GM18502 (cell line): Measurements from ENCODE around the gene LMTK3.

Experiments used
- ATAC-seq: cut with Tn5 transposase; IDR thresholded peaks from one replicate; pipeline ENCODE4 v1.9.1; 2021; ENCODE audit warnings: mild to moderate bottlenecking; ENCODE audit not compliant: unreplicated experiment, poor library complexity

Gene LMTK3

GRCh38 chr19:48508729-48509411, 2.8 kb downstream of the LMTK3 start:
- no peak for ATAC-seq

GRCh38 chr19:48507911-48508439, 3.7 kb downstream of the LMTK3 start:
- ATAC-seq: no peak

GRCh38 chr19:48506138-48506733, 5.4 kb downstream of the LMTK3 start:
- ATAC-seq: no peak

GRCh38 chr19:48502350-48503018, 9.2 kb downstream of the LMTK3 start:
- no peak for ATAC-seq

DNA sequence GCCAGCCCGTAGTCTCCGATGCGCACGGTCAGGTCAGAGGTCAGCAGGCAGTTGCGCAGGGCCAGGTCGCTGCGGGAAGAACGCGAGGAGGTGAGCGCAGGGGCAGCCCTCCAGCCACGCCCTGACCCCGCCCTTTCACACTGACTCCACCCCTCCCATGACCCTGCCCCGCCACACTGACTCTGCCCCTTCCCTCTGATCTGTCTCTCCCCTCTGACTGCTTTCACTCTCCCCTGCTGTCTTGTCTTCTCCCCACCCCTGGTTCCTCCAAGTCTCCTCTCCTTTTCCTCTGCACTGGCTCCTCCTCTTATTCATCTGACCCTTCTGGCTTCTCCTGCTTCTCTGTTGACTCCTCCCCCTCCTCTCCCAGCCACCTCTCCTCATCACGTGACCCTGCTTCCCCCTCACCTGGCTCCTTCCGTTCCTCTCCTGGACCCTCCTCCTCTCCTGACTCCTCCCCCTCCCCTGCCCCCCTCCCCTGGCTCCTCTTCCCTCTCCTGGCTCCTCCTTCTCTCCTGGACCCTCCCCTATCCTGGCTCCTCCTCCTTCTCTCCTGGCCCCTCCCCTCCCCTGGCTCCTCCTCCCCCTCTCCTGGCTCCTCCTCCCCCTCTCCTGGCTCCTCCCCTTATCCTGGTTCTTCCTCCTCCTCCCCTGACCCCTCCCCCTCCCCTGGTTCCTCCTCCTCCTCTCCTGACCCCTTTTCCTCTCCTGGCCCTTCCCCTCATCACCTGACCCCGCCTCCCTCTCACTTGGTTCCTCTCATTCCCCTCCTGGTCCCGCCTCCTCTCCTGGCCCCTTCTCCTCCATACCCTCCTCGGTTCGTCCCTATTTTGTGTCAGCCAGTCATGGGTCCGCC, 9.9 kb downstream of the LMTK3 start:
- ATAC-seq: no peak

- no peak for ATAC-seq
These were observed 10.7 kb downstream of the LMTK3 start for GRCh38 chr19:48500830-48501493.

GRCh38 chr19:48499316-48500090, 12.1 kb downstream of the LMTK3 start:
- no peak for ATAC-seq

DNA sequence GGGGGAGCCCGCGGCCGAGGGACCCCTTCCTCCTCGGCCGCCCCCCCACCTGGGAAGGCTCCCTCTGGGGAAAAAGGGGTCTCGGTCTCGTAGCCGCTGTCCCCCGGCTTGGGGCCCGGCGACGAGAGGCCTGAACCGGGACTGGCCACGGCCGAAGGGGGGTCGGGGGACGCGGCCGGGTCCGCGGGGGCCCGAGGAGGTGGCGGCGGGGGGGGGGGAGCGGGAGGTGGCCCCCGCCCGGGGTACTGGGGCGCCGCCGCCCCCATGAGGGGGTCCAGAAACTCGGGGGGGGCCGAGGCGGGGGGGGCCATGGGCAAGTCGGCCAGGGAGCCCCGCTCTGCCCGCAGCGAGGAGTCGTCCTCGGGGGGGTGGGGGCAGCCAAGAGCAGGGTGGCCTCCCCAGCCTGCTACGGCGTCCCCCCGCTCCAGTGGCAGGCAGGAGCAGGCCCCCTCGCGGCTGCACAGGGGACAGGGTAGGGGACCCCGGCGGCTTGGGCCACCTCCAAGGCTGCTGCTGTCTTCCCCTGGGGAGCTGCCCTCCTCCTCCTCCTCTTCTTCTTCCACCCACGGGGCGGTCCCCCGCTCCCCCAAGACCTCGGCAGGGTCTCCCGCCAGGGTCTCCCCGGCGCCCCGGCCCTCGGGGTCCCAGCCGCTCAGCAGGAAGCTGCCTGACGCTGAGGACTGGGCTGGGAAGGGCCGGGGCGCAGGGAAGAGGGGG, 12.9 kb downstream of the LMTK3 start:
- no peak for ATAC-seq

- no peak for ATAC-seq
These were observed 13.7 kb downstream of the LMTK3 start for GRCh38 chr19:48497728-48498594.

DNA sequence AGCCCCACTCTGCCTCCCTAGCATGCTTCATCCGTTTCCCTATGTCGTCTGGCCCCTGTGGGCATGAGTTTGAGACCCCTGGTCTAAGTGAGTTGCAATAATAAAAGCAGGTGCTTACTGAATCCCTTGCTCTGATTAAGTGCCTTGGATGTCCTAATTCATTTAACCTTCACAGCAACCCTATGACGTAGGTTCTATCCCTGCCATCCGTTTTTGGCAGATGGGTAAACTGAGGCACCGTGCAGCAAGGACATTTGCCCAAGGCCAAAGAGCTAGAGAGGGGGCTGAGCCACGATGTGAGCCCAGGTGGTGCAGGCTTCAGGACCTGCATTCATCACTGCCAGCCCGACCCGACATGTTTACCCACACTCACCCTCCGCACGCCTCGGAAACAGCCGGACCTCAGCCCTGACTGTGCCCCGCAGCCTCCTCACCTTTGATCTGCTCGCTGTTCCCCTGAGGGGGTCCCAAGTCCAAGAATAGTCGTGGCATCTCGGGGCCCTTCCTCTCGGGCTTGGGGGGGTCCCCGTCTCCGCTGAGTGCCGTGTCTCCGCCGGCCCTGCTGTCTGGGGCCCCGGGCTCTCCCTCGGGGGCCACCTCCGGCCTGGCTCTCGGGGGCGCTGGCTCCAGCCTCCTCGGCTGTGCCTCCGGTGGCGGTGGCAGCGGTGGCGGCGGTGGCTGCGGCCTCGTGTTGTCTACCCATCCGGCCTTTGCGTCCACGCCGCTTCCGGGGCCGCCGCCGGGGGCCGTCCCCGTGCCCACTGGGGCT, 14.5 kb downstream of the LMTK3 start:
- ATAC-seq: no peak

- ATAC-seq: no peak
These were observed 16.2 kb downstream of the LMTK3 start for GRCh38 chr19:48495396-48495795.

GRCh38 chr19:48493718-48494401, 17.8 kb downstream of the LMTK3 start:
- peak; percentile 17 for ATAC-seq

GRCh38 chr19:48492925-48493717, 18.5 kb downstream of the LMTK3 start:
- peak; percentile 68 for ATAC-seq

DNA sequence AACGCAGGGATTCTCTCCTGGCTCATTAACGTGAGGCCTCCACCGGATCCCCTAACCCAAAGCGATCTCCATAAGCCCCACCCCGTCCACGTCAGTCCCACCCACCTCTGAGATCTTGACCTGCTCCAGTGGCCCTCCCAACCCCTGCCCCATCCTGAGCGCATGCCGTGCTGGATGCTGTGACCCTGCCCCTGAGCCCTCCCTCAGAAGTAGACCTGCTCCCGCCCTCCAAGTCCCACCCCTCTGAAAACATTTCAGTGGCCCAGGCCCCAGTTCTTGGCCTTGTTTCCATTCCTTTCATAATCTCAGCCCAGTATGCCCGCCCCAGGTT, 19.9 kb downstream of the LMTK3 start:
- no peak for ATAC-seq

DNA sequence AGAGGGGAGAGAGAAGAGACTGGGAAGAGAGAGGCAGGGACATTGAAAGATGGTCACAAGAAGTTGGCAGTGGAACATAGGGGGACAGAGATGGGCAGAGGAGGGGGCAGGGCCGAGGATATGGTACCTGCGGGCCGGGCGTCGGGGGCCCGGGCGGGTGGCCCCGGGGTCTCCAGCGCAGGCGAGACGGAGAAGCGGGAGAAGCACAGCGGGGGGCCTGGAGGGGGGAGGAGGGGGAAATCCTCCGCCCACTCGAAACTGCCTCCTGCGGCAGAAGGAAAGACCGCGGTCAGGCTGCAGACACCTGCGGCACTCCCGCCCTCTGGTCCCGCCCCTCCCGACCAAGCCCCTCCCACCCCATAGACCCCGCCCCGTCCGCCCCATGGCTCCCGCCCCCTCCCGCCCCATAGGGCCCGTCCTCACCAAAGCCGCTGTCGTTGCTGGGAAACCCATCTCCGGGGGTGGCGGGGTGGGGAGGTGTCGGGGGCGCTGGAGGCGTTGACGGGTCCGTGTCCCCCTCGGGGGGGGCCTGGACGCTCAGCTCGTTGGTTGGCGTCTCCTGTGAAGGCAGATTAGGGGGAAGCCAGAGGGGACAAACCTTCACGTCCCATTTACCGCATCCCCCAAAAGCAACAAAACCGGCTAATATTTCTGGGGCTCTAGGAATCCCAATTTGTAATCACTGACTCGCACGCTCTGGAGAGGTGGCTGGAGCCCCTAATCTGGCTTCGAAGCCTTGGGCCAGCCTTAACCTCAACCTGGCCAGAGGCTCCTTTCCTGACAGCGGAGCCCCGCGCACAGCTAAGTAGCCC, 20.4 kb downstream of the LMTK3 start:
- ATAC-seq: no peak
